Colonic mucosa (tissue), 4 donors: ENCODE results near the gene STXBP6. TPM values are rescaled to one million over a fixed set of nuclear protein-coding genes. Genes with fewer than 3 reads are reported as not detected.
"Not testable (repeated sequence)": the region's sequence is repeated elsewhere in the genome, so short reads cannot be mapped to it uniquely, and the experiment has no call there.

ENCODE experiments used
- DNase-seq: peaks from one replicate; pipeline ENCODE4 v3.0.0-alpha.2; 2020
- H3K27ac ChIP-seq: fragments of 200-600 bp; one replicate; pipeline ENCODE4 v1.8.0; 2021
- H3K27me3 ChIP-seq: fragments of 200-600 bp; one replicate; pipeline ENCODE4 v1.8.0; 2021
- H3K36me3 ChIP-seq: fragments of 200-600 bp; one replicate; pipeline ENCODE4 v1.8.0; 2021
- H3K4me1 ChIP-seq: fragments of 200-600 bp; one replicate; pipeline ENCODE4 v1.8.0; 2021; ENCODE audit warnings: mild to moderate bottlenecking
- H3K4me3 ChIP-seq: fragments of 200-600 bp; one replicate; pipeline ENCODE4 v1.8.0; 2021
- H3K9ac ChIP-seq, 2 donors: one replicate each; pipeline ENCODE4 v1.7.0; 2013; ENCODE audit warnings: control low read depth in 2 of 2, low read depth in 2 of 2, low read length in 2 of 2
- H3K9me3 ChIP-seq: fragments of 200-600 bp; one replicate; pipeline ENCODE4 v1.8.0; 2021
- intact Hi-C: fragments of 100-400 bp; cut with DNase I; formaldehyde crosslinking; loops from one replicate; pipeline ENCODE4 v1.14.1; 2022
- total RNA-seq, 2 donors: library from RNA; stranded (reverse); fragmentation: NEBNext Ultra II Directional in 1 of 2; extraction: Animal tissue kit (Norgen Biotek cat#: 25700) in 1 of 2; gene quantifications; one replicate each; pipeline ENCODE4 v1.2.1, GENCODE V29; 2021
- TF ChIP-seq, protein P1 (sequence below): fragments of 200-600 bp; IDR thresholded peaks from one replicate; pipeline ENCODE4 v1.8.0; 2022; ENCODE audit warnings: antibody characterized with exemption, mild to moderate bottlenecking
- donor health status: healthy.
- donor health status: DM: no; HTN: no; CAD: no.
- donor health status: DM: no; HTN: no; CAD: no.

The STXBP6 gene
- total RNA-seq, 2 donors from 2014 or later: 23.7 to 26.1 TPM

DNA sequence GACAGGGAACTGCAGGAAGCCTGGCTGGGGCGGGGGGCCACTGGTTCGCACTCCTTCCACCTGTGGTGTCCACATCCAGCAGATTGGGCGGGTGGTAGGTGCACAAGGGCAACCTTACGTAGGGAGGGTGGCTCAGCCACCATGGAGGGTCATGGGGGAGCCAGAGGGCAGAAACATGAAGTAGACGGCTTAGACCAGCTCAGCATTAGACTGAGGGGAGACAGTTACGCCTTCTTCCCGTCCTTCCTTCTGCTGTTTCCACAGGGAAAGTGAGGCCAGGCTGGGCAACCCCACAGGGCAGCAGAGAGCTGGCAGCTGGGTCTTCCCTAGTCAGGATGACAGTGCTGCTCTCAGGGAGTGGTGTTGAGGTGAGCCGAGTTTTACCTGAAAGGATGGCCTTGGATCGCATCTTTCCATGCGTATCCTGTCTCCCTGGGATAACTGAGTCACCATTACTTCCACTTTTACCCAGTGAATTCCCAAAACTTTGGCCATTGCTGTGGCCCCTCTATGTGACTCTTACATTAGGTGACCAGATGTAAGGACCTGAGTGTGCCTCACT, 245.9 kb downstream of the STXBP6 start:
- no peak overlapping the region for H3K27ac ChIP-seq
- H3K36me3 ChIP-seq: no peaks in the 10 kb centered on the region
- no peaks in the 10 kb centered on the region for H3K27me3 ChIP-seq
- peaks cover 4% of the 10 kb centered on the region for H3K4me1 ChIP-seq
- intact Hi-C loops: loop anchor here (10.0 kb wide), 1 partner anchor 69 kb away; no protein-coding TSS in a partner anchor
- H3K9me3 ChIP-seq: no peaks in the 10 kb centered on the region
- TF ChIP-seq, protein P1, sequence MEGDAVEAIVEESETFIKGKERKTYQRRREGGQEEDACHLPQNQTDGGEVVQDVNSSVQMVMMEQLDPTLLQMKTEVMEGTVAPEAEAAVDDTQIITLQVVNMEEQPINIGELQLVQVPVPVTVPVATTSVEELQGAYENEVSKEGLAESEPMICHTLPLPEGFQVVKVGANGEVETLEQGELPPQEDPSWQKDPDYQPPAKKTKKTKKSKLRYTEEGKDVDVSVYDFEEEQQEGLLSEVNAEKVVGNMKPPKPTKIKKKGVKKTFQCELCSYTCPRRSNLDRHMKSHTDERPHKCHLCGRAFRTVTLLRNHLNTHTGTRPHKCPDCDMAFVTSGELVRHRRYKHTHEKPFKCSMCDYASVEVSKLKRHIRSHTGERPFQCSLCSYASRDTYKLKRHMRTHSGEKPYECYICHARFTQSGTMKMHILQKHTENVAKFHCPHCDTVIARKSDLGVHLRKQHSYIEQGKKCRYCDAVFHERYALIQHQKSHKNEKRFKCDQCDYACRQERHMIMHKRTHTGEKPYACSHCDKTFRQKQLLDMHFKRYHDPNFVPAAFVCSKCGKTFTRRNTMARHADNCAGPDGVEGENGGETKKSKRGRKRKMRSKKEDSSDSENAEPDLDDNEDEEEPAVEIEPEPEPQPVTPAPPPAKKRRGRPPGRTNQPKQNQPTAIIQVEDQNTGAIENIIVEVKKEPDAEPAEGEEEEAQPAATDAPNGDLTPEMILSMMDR: no peak
- H3K9ac ChIP-seq: no peak overlapping the region
- no peak for DNase-seq
- H3K4me3 ChIP-seq: no peak overlapping the region

DNA sequence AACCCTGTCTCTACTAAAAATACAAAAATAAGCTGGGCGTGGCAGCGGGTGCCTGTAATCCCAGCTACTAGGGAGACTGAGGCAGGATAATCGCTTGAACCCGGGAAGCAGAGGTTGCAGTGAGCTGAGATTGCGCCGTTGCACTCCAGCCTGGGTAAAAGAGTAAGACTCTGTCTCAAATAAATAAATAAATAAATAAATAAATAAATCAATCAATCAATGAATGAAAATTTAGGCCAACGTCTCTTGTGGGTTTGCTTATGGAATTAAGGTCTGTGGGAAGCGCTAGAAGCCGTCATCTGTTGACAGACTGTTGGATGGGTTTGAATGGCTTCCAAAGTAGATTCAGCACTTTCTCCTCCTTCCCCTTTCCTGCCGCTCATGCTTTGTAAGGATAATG, 246.5 kb downstream of the STXBP6 start:
- not testable (repeated sequence) for H3K27me3 ChIP-seq, H3K4me3 ChIP-seq, H3K9me3 ChIP-seq, H3K4me1 ChIP-seq, H3K27ac ChIP-seq, H3K36me3 ChIP-seq, DNase-seq, H3K9ac ChIP-seq
- intact Hi-C loops: loop anchor here (10.0 kb wide), 1 partner anchor 69 kb away; no protein-coding TSS in a partner anchor

DNA sequence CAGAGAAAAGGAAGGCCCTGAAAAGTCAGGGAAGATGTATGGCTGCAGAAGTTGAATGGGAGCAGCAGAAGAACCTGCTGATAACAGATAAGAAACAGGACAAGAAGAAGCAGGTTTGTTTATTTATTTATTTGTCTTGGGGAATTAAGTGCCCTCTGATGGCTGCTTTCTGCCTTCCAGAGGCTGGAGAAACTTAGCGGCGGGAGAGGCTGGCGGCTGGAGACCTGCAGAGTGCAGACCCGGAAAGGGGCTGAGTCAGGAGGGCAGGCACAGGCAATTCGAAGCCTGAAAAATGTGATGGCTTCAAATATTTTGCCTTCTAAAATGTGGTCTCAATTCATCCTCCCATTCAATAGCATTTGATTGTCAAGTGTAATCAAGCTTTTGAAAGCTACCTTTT, 247.7 kb downstream of the STXBP6 start:
- no peak for DNase-seq
- no peaks in the 10 kb centered on the region for H3K36me3 ChIP-seq
- intact Hi-C loops: loop anchor here (10.0 kb wide), 1 partner anchor 67 kb away; no protein-coding TSS in a partner anchor
- no peak overlapping the region for H3K27ac ChIP-seq
- H3K9ac ChIP-seq: no peak overlapping the region
- TF ChIP-seq, protein P1: no peak
- H3K4me1 ChIP-seq: peaks cover 4% of the 10 kb centered on the region
- H3K27me3 ChIP-seq: no peaks in the 10 kb centered on the region
- H3K9me3 ChIP-seq: no peaks in the 10 kb centered on the region
- no peak overlapping the region for H3K4me3 ChIP-seq

DNA sequence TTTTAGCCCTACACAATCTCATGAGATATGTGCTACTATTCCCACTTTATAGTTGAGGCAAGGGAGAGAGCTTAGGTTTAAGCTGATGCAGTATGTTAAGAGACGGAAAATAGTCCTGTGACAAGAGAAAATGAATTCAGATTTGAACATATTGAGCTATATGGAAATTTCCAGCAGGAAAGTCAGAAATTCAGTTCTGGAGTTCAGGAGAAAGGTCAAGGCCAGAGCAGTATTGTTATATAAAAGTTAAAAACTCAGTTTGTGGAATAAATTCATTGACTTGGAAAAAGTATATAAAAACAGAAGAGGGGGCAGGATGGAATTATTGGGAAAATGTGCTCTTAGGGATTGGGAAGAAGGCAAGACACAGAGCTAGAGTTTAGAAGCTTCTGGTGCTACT, 248.9 kb downstream of the STXBP6 start:
- H3K9me3 ChIP-seq: no peaks in the 10 kb centered on the region
- no peak for DNase-seq
- TF ChIP-seq, protein P1: no peak
- H3K4me3 ChIP-seq: no peak overlapping the region
- no peaks in the 10 kb centered on the region for H3K36me3 ChIP-seq
- H3K9ac ChIP-seq: no peak overlapping the region
- no peaks in the 10 kb centered on the region for H3K4me1 ChIP-seq
- no peak overlapping the region for H3K27ac ChIP-seq
- intact Hi-C loops: loop anchor here (10.0 kb wide), 1 partner anchor 66 kb away; no protein-coding TSS in a partner anchor
- H3K27me3 ChIP-seq: no peaks in the 10 kb centered on the region

DNA sequence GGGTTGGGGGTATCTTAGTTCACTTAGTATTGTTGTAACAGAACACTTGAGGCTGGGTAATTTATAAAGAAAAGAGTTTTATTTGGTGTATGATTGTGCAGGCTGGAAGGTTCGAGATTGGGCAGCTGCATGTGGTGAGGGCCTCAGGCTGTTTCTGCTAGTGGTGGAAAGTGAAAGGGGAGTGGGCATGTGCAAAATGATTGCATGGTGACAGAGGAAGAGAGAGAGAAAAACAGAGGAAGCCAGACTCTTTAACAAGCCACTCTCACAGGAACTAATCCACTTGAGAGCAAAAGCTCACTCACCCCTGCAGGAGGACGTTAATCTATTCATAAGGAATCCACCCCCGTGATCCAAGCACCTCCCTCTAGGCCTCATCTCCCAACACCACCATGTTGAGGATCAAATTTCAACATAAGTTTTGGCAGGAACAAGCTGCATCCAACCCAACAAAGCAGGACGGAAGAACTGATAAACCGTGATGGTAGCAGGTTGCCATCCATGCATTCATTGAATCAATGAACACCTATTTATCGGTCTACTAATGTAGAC, 251.0 kb downstream of the STXBP6 start:
- H3K27me3 ChIP-seq: no peaks in the 10 kb centered on the region
- H3K4me1 ChIP-seq: no peaks in the 10 kb centered on the region
- DNase-seq: no peak
- H3K4me3 ChIP-seq: no peak overlapping the region
- no peak overlapping the region for H3K9ac ChIP-seq
- H3K9me3 ChIP-seq: no peaks in the 10 kb centered on the region
- intact Hi-C loops: no loop called here
- H3K36me3 ChIP-seq: no peaks in the 10 kb centered on the region
- H3K27ac ChIP-seq: no peak overlapping the region
- TF ChIP-seq, protein P1: no peak

DNA sequence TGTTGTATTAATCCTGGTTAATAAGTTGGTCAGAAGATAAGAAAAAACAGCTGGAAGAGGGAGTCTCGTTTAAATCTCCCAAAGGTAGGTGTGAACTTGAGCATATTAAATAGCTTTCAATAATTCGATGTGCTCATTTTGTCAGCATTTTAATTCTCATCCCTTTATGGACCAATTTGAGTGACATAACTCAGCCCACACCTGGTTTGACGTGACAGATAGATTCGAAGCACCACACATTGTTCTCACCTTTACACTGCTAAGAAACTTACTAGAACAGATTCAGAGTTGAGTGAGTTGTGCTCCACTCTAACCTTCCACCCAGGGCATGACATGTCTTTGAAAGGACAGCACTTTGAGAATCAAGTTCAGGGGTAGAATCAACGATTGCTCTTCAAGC, 254.5 kb downstream of the STXBP6 start:
- no peaks in the 10 kb centered on the region for H3K4me1 ChIP-seq
- intact Hi-C loops: no loop called here
- H3K4me3 ChIP-seq: no peak overlapping the region
- no peaks in the 10 kb centered on the region for H3K36me3 ChIP-seq
- no peak overlapping the region for H3K9ac ChIP-seq
- H3K27ac ChIP-seq: no peak overlapping the region
- TF ChIP-seq, protein P1: no peak
- no peaks in the 10 kb centered on the region for H3K27me3 ChIP-seq
- H3K9me3 ChIP-seq: no peaks in the 10 kb centered on the region
- DNase-seq: no peak
